Endothelial cell (in vitro differentiated cells): ENCODE data around the gene SLC38A4. TPM values are rescaled to one million over a fixed set of nuclear protein-coding genes. Genes with fewer than 3 reads are reported as not detected.
"Not testable (repeated sequence)": the region's sequence is repeated elsewhere in the genome, so short reads cannot be mapped to it uniquely, and the experiment has no call there.

ENCODE experiments used
- DNase-seq: peaks from one replicate; pipeline ENCODE4 v3.0.0; 2021; ENCODE audit warnings: low spot score
- H3K27ac Mint-ChIP-seq: one replicate; pipeline ENCODE4 v1.8.0; 2021; ENCODE audit warnings: mixed read lengths, inconsistent platforms; ENCODE audit not compliant: unreplicated experiment
- H3K27me3 Mint-ChIP-seq: one replicate; pipeline ENCODE4 v1.8.0; 2021; ENCODE audit warnings: mild to moderate bottlenecking, moderate library complexity, mixed read lengths, inconsistent platforms; ENCODE audit not compliant: unreplicated experiment
- H3K36me3 Mint-ChIP-seq: one replicate; pipeline ENCODE4 v1.8.0; 2021; ENCODE audit warnings: mild to moderate bottlenecking, low read depth, mixed read lengths, inconsistent platforms; ENCODE audit not compliant: unreplicated experiment
- H3K4me1 Mint-ChIP-seq: one replicate; pipeline ENCODE4 v1.8.0; 2021; ENCODE audit warnings: mild to moderate bottlenecking, mixed read lengths, inconsistent platforms; ENCODE audit not compliant: unreplicated experiment
- H3K4me3 Mint-ChIP-seq: one replicate; pipeline ENCODE4 v1.8.0; 2021; ENCODE audit warnings: mild to moderate bottlenecking, mixed read lengths, inconsistent platforms; ENCODE audit not compliant: unreplicated experiment
- H3K9me3 Mint-ChIP-seq: one replicate; pipeline ENCODE4 v1.8.0; 2021; ENCODE audit warnings: mixed read lengths, inconsistent platforms; ENCODE audit not compliant: unreplicated experiment
- total RNA-seq: library from RNA; stranded (reverse); fragmentation: NEBNext Ultra II Directional; extraction: Animal tissue kit (Norgen Biotek cat#: 25700); gene quantifications from one replicate; pipeline ENCODE4 v1.2.1, GENCODE V29; 2021; ENCODE audit not compliant: unreplicated experiment
- TF ChIP-seq, protein P1 (sequence below): fragments of 200-600 bp; sonication (generic); IDR thresholded peaks from one replicate; pipeline ENCODE4 v1.5.0; 2021; ENCODE audit warnings: antibody characterized with exemption; ENCODE audit not compliant: unreplicated experiment

Gene SLC38A4
- total RNA-seq, 1 donor from 2014 or later, result not detected

DNA sequence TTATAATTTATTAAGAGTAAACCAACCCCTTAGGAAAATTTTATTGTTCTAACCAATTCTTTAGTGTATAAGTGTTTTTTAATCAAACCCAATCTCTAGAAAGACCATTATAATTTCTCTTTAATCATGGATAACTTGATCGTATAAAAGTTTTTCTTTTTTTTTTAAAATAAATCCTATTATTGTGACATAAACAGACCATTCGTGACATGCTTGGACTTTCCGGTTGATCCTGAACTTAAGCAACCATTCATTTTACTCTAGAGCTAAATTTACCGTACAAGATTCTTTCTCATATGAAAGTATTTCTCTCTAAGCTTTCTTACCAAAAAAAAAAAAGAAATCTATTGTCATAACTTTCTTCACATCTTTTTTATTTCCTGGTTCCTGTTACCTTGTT lies 32.6 kb upstream of the SLC38A4 start:
- TF ChIP-seq, protein P1, sequence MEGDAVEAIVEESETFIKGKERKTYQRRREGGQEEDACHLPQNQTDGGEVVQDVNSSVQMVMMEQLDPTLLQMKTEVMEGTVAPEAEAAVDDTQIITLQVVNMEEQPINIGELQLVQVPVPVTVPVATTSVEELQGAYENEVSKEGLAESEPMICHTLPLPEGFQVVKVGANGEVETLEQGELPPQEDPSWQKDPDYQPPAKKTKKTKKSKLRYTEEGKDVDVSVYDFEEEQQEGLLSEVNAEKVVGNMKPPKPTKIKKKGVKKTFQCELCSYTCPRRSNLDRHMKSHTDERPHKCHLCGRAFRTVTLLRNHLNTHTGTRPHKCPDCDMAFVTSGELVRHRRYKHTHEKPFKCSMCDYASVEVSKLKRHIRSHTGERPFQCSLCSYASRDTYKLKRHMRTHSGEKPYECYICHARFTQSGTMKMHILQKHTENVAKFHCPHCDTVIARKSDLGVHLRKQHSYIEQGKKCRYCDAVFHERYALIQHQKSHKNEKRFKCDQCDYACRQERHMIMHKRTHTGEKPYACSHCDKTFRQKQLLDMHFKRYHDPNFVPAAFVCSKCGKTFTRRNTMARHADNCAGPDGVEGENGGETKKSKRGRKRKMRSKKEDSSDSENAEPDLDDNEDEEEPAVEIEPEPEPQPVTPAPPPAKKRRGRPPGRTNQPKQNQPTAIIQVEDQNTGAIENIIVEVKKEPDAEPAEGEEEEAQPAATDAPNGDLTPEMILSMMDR, result no peak
- DNase-seq, result no peak
- Mint-ChIP-seq H3K4me3 (no peak overlapping the region), H3K4me1 (no peaks in the 10 kb centered on the region), H3K27me3 (no peaks in the 10 kb centered on the region), H3K36me3 (peaks cover 5% of the 10 kb centered on the region), H3K27ac (no peak overlapping the region), H3K9me3 (peaks cover 5% of the 10 kb centered on the region)

DNA sequence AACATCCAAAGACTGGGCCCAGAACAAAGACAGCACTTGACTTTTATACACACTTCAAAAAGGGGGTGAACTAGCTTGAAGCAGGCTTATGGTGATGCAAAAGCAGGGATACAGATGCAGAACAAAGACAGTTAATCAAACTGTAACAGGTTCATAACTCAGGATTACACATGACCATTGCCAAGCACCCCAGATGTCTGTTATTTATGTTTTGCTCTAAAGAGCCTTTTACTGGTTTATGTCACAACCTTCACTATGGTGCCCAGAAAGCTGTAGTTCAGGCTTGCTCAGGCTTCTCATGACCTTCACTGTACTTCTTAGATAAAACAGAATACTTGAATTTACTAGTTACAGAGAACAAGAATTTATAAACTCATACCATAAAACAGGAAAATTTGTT lies 31.7 kb upstream of the SLC38A4 start:
- H3K36me3 Mint-ChIP-seq, result peaks cover 5% of the 10 kb centered on the region
- H3K9me3 Mint-ChIP-seq, result peaks cover 5% of the 10 kb centered on the region
- H3K4me3 Mint-ChIP-seq, result no peak overlapping the region
- H3K27ac Mint-ChIP-seq, result no peak overlapping the region
- DNase-seq, result no peak
- H3K4me1 Mint-ChIP-seq, result no peaks in the 10 kb centered on the region
- TF ChIP-seq, protein P1, result no peak
- H3K27me3 Mint-ChIP-seq, result no peaks in the 10 kb centered on the region

DNA sequence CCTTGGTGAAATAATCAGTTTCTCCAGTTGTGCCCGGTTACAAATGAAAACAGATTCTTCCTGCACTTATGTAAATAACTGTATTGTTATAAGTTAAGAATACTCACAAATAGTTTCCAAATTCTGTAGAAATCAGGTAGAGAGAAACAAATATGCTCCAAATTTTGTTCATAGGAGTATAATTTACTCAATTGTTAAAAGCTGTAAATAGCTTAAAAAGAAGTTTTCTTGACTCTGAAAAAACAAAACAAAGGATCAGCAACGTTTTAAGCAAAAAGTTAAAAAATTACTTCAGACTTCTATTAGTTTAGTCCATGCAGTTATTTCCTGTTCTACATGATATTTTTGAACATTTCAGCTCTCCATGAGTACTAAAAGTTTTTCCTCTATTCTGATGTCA lies 30.0 kb upstream of the SLC38A4 start:
- no peak overlapping the region for H3K4me3 Mint-ChIP-seq
- H3K27ac Mint-ChIP-seq, result no peak overlapping the region
- peaks cover 5% of the 10 kb centered on the region for H3K9me3 Mint-ChIP-seq
- TF ChIP-seq, protein P1, result no peak
- H3K27me3 Mint-ChIP-seq, result no peaks in the 10 kb centered on the region
- no peaks in the 10 kb centered on the region for H3K36me3 Mint-ChIP-seq
- no peaks in the 10 kb centered on the region for H3K4me1 Mint-ChIP-seq
- no peak for DNase-seq

DNA sequence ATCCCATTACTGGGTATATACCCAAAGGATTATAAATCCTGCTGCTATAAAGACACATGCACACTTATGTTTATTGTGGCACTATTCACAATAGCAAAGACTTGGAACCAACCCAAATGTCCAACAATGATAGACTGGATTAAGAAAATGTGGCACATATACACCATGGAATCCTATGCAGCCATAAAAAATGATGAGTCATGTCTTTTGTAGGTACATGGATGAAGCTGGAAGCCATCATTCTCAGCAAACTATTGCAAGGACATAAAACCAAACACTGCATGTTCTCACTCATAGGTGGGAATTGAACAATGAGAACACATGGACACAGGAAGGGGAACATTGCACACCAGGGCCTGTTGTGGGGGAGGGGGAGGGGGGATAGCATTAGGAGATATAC lies 28.4 kb upstream of the SLC38A4 start:
- H3K4me1 Mint-ChIP-seq, H3K9me3 Mint-ChIP-seq, H3K27ac Mint-ChIP-seq, H3K36me3 Mint-ChIP-seq, H3K4me3 Mint-ChIP-seq, H3K27me3 Mint-ChIP-seq, DNase-seq: not testable (repeated sequence)

DNA sequence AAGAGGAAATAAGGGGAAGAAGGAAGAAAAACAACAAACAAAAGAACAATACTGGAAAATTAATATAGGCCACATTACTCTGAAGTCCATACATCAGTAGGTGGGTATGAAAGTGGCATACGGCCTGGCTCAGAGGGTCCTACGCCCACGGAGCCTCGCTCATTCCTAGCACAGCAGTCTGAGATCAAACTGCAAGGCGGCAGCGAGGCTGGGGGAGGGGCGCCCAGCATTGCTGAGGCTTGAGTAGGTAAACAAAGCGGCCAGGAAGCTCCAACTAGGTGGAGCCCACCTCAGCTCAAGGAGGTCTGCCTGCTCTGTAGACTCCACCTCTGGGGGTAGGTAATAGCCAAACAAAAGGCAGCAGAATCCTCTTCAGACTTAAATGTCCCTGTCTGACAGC lies 23.0 kb upstream of the SLC38A4 start:
- H3K27ac Mint-ChIP-seq, H3K4me3 Mint-ChIP-seq, DNase-seq, H3K36me3 Mint-ChIP-seq, H3K4me1 Mint-ChIP-seq, H3K27me3 Mint-ChIP-seq: not testable (repeated sequence)
- H3K9me3 Mint-ChIP-seq, result peaks cover 11% of the 10 kb centered on the region

DNA sequence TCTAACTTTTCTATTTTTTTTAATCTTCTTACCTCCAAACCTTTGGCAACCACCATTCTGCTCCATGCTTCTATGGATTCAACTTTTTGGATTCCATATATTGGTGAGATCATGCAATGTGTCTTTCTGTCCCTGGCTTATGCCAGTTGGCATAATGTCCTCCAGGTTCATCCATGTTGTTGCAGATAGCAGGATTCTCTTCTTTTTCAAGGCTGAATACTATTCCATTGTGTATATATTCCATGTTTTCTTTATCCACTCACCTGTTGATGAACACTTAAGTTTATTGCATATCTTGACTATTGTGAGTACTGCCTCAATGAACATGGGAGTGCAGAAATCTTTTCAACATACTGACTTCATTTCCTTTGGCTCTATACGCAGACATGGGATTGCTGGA lies 21.2 kb upstream of the SLC38A4 start:
- H3K27me3 Mint-ChIP-seq, result no peaks in the 10 kb centered on the region
- H3K9me3 Mint-ChIP-seq, result peaks cover 11% of the 10 kb centered on the region
- H3K27ac Mint-ChIP-seq, result no peak overlapping the region
- peaks cover 9% of the 10 kb centered on the region for H3K36me3 Mint-ChIP-seq
- DNase-seq, result no peak
- H3K4me3 Mint-ChIP-seq, result no peak overlapping the region
- TF ChIP-seq, protein P1, result no peak
- no peaks in the 10 kb centered on the region for H3K4me1 Mint-ChIP-seq
